HepG2 (cell line): Measurements from ENCODE around the gene MT4. TPM values are rescaled to one million over a fixed set of nuclear protein-coding genes. Genes with fewer than 3 reads are reported as not detected.

Source experiments
- ARID2 ChIP-seq: sonication (generic); formaldehyde crosslinking; IDR thresholded peaks from 2 replicates; pipeline ENCODE4 v1.8.1; 2022; ENCODE audit warnings: mild to moderate bottlenecking, missing genetic modification reagents, borderline replicate concordance
- ARNTL ChIP-seq: sonication (generic); formaldehyde crosslinking; IDR thresholded peaks from 2 replicates; pipeline ENCODE4 v1.4.0; 2020; ENCODE audit warnings: mild to moderate bottlenecking, missing genetic modification reagents
- CBX5 ChIP-seq: sonication (generic); formaldehyde crosslinking; IDR thresholded peaks from 2 replicates; pipeline ENCODE4 v1.4.0; 2020; ENCODE audit warnings: missing genetic modification reagents, borderline replicate concordance
- IRF2 ChIP-seq: IDR thresholded peaks from 2 replicates; pipeline ENCODE4 v1.6.1; 2018; ENCODE audit warnings: missing genetic modification reagents, missing compliant biosample characterization
- KLF12 ChIP-seq: sonication (generic); formaldehyde crosslinking; IDR thresholded peaks from 2 replicates; pipeline ENCODE4 v1.4.0; 2020; ENCODE audit warnings: missing genetic modification reagents, borderline replicate concordance
- MTF2 ChIP-seq: sonication (generic); formaldehyde crosslinking; IDR thresholded peaks from 2 replicates; pipeline ENCODE4 v1.5.0; 2020; ENCODE audit warnings: missing genetic modification reagents, borderline replicate concordance
- MZF1 ChIP-seq: sonication (generic); formaldehyde crosslinking; IDR thresholded peaks from 2 replicates; pipeline ENCODE4 v1.8.1; 2023; ENCODE audit warnings: mild to moderate bottlenecking, missing genetic modification reagents, borderline replicate concordance
- SETDB1 ChIP-seq: sonication (generic); formaldehyde crosslinking; IDR thresholded peaks from 2 replicates; pipeline ENCODE4 v1.5.1; 2020; ENCODE audit warnings: missing genetic modification reagents, mild to moderate bottlenecking, borderline replicate concordance
- SP2 ChIP-seq: sonication (generic); formaldehyde crosslinking; IDR thresholded peaks from 2 replicates; pipeline ENCODE4 v1.5.1; 2020; ENCODE audit warnings: mild to moderate bottlenecking, missing genetic modification reagents
- SRSF9 ChIP-seq: fragments of 200-400 bp; formaldehyde crosslinking; IDR thresholded peaks from 2 replicates; pipeline ENCODE4 v1.6.1; 2018; ENCODE audit warnings: borderline replicate concordance, mild to moderate bottlenecking, low read depth, low read length; ENCODE audit not compliant: insufficient read depth, poor library complexity, severe bottlenecking
- SRY ChIP-seq: sonication (generic); formaldehyde crosslinking; IDR thresholded peaks from 2 replicates; pipeline ENCODE4 v1.8.0; 2022; ENCODE audit warnings: mild to moderate bottlenecking, missing genetic modification reagents
- ZNF564 ChIP-seq: sonication (generic); formaldehyde crosslinking; IDR thresholded peaks from 2 replicates; pipeline ENCODE4 v1.8.1; 2023; ENCODE audit warnings: mild to moderate bottlenecking, missing genetic modification reagents
- ZNF615 ChIP-seq: sonication (generic); formaldehyde crosslinking; IDR thresholded peaks from 2 replicates; pipeline ENCODE4 v1.5.0; 2020; ENCODE audit warnings: mild to moderate bottlenecking, missing genetic modification reagents, borderline replicate concordance
- ZNF781 ChIP-seq: sonication (generic); formaldehyde crosslinking; IDR thresholded peaks from 2 replicates; pipeline ENCODE4 v1.5.1; 2020; ENCODE audit warnings: borderline replicate concordance, mild to moderate bottlenecking, missing genetic modification reagents; ENCODE audit errors: not compliant biosample characterization
- ZNF891 ChIP-seq: sonication (generic); formaldehyde crosslinking; IDR thresholded peaks from 2 replicates; pipeline ENCODE4 v1.5.0; 2020; ENCODE audit warnings: mild to moderate bottlenecking, missing genetic modification reagents
- ZSCAN31 ChIP-seq: sonication (generic); formaldehyde crosslinking; IDR thresholded peaks from 2 replicates; pipeline ENCODE4 v1.5.0; 2020; ENCODE audit warnings: low read depth, mild to moderate bottlenecking, missing genetic modification reagents
- polyA plus RNA-seq, 8 experiments: library from polyadenylated mRNA; depleted of rRNA in 3 of 8; stranded (reverse) in 7 of 8; unstranded in 1 of 8; fragments of >200 nt; fragmentation: Illumina TruSeq in 4 of 8; extraction: Trizol in 4 of 8; gene quantifications; 2 replicates each; pipeline versions ENCODE4 v1.2.1 to v1.2.3, GENCODE V29; 2011 to 2016; ENCODE audit warnings: low read depth in 4 of 8, missing spikeins in 1 of 8, mixed read lengths in 1 of 8; ENCODE audit not compliant: insufficient read depth in 1 of 8
- total RNA-seq, 5 experiments: library from RNA; depleted of rRNA; stranded (reverse); fragments of >200 nt; fragmentation: Illumina TruSeq; extraction: Trizol; gene quantifications; 2 replicates each; pipeline ENCODE4 v1.2.3, GENCODE V29; 2016; ENCODE audit warnings: low read depth in 1 of 5
- TF ChIP-seq, protein P1 (sequence below): sonication (generic); formaldehyde crosslinking; IDR thresholded peaks from 2 replicates; pipeline ENCODE4 v1.5.0; 2020; ENCODE audit warnings: missing genetic modification reagents, mild to moderate bottlenecking, borderline replicate concordance
- TF ChIP-seq, protein P2 (sequence below): sonication (generic); formaldehyde crosslinking; IDR thresholded peaks from 2 replicates; pipeline ENCODE4 v1.8.0; 2022; ENCODE audit warnings: missing genetic modification reagents, mild to moderate bottlenecking, borderline replicate concordance
- TF ChIP-seq, protein P3 (sequence below): IDR thresholded peaks from 2 replicates; pipeline ENCODE4 v1.6.1; 2016; ENCODE audit warnings: mild to moderate bottlenecking

MT4 gene
- total and polyA plus RNA-seq, 2 of the 13 experiments (the other 11 are each of a cell fraction or from before 2014, with no cell fraction given) = not detected

DNA sequence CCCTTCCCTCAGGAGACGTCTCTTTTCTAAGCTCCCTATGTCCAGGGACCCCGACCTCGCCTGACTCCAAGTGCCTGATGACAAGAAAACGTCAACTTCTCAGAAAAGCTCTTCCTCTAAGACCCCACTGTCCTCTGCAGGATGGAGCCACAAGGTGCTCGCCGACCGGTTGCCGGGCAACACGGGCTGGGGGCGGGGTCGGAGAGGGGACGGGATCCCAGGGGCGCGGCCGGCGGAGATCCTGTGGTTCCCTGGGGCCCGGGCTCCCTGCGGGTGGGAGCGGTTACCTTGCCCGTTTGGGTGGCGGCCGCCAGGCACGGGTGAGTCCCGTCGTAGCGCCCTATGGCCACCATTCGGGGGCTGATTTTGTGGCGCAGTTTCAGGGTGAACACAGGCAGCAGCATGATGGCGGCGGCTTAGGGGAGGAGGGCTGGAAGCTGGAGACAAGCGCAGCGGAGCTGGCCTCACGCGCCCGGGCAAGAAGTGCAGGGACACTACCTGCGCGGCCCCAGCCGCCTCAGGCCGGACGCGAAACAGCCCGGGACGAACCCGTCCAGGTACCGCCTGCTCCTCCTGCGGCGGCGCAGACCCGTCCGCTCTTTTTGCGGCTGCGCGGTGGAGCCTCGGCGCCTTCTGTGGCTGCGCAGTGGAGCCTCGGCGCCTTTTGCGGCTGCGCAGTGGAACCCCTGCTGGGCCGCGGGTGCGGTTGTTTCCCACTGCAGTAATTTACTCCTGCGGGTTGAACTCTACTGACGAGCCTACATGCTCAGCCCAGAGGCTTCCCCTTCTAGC is 45.2 kb upstream of the MT4 start, which contains the start of gene BBS2 (continued):
- peak; percentile 81; the same call in 1 of the 2 replicates for TF ChIP-seq ZNF891 (CRISPR knock-in tag)
- peak; percentile 65 for TF ChIP-seq SP2 (CRISPR knock-in tag)
- TF ChIP-seq MTF2 = no peak; the same call in 1 of the 2 replicates
- TF ChIP-seq, protein P1, sequence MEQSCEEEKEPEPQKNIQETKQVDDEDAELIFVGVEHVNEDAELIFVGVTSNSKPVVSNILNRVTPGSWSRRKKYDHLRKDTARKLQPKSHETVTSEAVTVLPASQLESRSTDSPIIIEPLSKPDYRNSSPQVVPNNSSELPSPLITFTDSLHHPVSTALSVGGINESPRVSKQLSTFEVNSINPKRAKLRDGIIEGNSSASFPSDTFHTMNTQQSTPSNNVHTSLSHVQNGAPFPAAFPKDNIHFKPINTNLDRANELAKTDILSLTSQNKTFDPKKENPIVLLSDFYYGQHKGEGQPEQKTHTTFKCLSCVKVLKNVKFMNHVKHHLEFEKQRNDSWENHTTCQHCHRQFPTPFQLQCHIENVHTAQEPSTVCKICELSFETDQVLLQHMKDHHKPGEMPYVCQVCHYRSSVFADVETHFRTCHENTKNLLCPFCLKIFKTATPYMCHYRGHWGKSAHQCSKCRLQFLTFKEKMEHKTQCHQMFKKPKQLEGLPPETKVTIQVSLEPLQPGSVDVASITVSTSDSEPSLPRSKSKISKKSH (CRISPR knock-in tag) = 0 out of 2 replicates have a peak, but pooled peaks have one; percentile 54
- no peak for TF ChIP-seq SETDB1 (CRISPR knock-in tag)
- TF ChIP-seq CBX5 (CRISPR knock-in tag) = peak; percentile 23; the same call in 1 of the 2 replicates
- TF ChIP-seq SRY (CRISPR knock-in tag) = peak; percentile 84; the same call in 1 of the 2 replicates
- TF ChIP-seq ZNF781 = no peak
- no peak; the same call in 1 of the 2 replicates for TF ChIP-seq KLF12 (CRISPR knock-in tag)
- TF ChIP-seq, protein P2, sequence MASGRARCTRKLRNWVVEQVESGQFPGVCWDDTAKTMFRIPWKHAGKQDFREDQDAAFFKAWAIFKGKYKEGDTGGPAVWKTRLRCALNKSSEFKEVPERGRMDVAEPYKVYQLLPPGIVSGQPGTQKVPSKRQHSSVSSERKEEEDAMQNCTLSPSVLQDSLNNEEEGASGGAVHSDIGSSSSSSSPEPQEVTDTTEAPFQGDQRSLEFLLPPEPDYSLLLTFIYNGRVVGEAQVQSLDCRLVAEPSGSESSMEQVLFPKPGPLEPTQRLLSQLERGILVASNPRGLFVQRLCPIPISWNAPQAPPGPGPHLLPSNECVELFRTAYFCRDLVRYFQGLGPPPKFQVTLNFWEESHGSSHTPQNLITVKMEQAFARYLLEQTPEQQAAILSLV (CRISPR knock-in tag) = peak; percentile 91; the same call in 1 of the 2 replicates
- TF ChIP-seq ARNTL = 0 out of 2 replicates have a peak, but pooled peaks have one; percentile 26
- peak; percentile 49; the same call in 1 of the 2 replicates for TF ChIP-seq ARID2 (CRISPR knock-in tag)
- no peak for TF ChIP-seq MZF1 (CRISPR knock-in tag)
- no peak for TF ChIP-seq ZNF615 (CRISPR knock-in tag)
- no peak for TF ChIP-seq SRSF9
- 0 out of 2 replicates have a peak, but pooled peaks have one; percentile 45 for TF ChIP-seq ZNF564 (CRISPR knock-in tag)
- TF ChIP-seq IRF2 (CRISPR knock-in tag) = no peak
- TF ChIP-seq, protein P3, sequence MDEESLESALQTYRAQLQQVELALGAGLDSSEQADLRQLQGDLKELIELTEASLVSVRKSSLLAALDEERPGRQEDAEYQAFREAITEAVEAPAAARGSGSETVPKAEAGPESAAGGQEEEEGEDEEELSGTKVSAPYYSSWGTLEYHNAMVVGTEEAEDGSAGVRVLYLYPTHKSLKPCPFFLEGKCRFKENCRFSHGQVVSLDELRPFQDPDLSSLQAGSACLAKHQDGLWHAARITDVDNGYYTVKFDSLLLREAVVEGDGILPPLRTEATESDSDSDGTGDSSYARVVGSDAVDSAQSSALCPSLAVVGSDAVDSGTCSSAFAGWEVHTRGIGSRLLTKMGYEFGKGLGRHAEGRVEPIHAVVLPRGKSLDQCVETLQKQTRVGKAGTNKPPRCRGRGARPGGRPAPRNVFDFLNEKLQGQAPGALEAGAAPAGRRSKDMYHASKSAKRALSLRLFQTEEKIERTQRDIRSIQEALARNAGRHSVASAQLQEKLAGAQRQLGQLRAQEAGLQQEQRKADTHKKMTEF (CRISPR knock-in tag) = peak; percentile 84; the same call in 1 of the 2 replicates
- peak; percentile 91 for TF ChIP-seq ZSCAN31 (CRISPR knock-in tag)
